ENCODE measurements around the gene SPATC1L.

SPATC1L gene

DNA sequence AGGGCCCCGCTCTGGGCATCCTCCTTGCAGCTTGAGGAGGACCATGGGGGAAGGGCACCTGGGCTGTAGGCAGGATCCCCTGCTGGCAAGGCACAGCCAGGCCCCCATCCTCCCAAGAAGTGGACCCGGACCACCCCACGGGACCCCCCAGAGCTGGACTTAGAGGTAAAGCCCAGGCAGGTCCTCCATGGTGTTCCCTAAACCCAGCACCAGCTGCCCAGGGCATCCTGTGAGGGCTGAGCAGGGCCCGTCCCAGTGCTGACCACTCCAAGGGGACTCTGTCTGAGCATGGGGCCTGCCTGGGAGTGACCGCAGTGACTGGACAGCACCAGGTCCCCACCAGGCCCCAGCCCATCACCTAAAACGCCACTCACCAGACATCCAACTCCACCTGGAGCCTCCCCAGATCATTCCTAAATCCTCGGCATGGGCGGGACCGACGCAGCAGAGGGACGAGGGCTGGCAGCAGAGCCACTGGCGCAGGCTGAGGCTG lies 65.1 kb downstream of the SPATC1L start:
- Histone ChIP-seq H3K36me3 (ENCODE audit: insufficient read depth, low read length) (peaks cover 6% of the 10 kb centered on the region; the same call in 1 of the 2 replicates), H3K9ac (ENCODE audit: low read depth, low read length) (no peak overlapping the region), H3K4me1 (ENCODE audit: insufficient read depth, low read length) (no peaks in the 10 kb centered on the region), H3K9me3 (ENCODE audit: control insufficient read depth, insufficient read depth, low read length) (no peaks in the 10 kb centered on the region; the same call in 1 of the 2 replicates)

GRCh38 chr21:46118316-46119143 lies 65.7 kb downstream of the SPATC1L start:
- H3K4me1 ChIP-seq (ENCODE audit: insufficient read depth, low read length): no peaks in the 10 kb centered on the region
- H3K36me3 ChIP-seq (ENCODE audit: insufficient read depth, low read length): peaks cover 6% of the 10 kb centered on the region; the same call in 1 of the 2 replicates
- no peak overlapping the region for H3K9ac ChIP-seq (ENCODE audit: low read depth, low read length)
- no peaks in the 10 kb centered on the region; the same call in 1 of the 2 replicates for H3K9me3 ChIP-seq (ENCODE audit: control insufficient read depth, insufficient read depth, low read length)

DNA sequence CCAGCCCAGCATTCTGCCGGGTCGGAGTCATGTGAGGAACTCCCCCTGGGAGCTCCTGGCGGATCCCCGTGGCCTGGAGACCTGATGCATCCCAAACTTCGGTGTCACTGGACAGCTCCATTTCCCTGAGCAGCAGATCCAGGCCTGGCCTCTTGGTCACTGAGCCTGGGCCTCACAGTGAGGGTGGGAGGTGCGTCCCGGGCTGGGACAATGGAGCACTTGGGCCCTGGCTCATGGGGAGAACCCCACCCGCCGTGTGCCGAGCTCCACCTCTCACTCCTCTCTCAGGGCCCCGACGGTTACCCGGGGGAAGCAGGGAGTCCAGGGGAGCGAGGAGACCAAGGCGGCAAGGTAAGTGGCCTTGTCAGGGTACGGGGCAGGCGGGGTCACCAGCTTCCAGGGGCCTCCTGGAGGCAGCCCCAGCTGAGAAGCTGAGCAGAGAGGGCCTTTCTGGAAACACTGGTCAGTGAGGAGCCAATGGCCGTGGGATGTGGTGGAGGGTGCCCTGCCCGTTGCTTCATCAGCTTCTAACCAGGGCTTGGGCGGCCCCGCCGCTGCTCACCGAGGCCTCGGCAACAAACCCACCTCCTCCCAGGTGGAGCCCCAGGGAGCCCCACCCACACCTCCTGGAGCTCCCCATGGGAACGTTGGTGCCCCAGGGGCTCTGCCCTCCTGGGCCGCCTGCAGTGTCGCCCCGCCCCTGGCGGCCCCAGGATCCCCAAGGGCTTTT lies 66.5 kb downstream of the SPATC1L start:
- Histone ChIP-seq H3K4me1 (ENCODE audit: insufficient read depth, low read length) (no peaks in the 10 kb centered on the region), H3K36me3 (ENCODE audit: insufficient read depth, low read length) (peaks cover 6% of the 10 kb centered on the region; the same call in 1 of the 2 replicates), H3K9me3 (ENCODE audit: control insufficient read depth, insufficient read depth, low read length) (no peaks in the 10 kb centered on the region; the same call in 1 of the 2 replicates), H3K9ac (ENCODE audit: low read depth, low read length) (no peak overlapping the region)

DNA sequence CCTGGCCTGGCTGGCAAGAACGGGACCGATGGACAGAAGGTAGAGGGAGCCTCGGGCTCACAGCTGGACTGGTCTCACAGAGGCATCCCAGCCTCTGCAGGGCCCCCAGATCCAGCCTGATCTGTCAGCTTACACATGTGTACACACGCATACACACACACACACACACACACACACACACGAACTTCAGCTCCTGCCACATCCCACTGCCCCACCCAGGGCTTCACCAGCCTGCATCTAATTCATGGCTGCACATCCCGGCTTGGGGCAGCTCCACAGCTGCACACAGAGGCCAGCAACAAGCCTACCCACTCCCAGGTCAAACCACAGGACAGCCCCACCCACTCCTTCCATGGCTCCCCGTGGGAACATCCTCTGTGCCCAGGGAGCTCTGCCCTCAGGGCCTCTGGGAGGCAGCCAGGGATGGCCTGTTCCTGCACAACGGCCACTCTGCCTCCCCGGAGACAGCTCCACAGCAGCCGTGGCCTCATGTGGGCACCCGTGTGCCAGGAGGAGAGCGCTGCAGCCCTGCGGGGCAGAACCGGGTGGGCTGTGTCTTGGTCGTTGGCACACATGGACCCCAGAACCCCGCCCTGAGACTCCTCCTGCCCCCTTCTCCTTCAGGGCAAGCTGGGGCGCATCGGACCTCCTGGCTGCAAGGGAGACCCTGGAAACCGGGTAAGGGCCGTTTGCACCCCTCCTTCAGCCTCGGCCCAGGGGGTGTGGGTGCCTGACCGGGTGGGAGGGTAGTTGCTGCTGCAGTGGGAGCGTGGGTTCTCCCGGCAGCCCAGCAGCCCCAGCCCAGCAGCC lies 67.3 kb downstream of the SPATC1L start:
- Histone ChIP-seq H3K4me1 (ENCODE audit: insufficient read depth, low read length) (no peaks in the 10 kb centered on the region), H3K9ac (ENCODE audit: low read depth, low read length) (no peak overlapping the region), H3K36me3 (ENCODE audit: insufficient read depth, low read length) (peaks cover 6% of the 10 kb centered on the region), H3K9me3 (ENCODE audit: control insufficient read depth, insufficient read depth, low read length) (no peaks in the 10 kb centered on the region; the same call in 1 of the 2 replicates)

- no peaks in the 10 kb centered on the region; the same call in 1 of the 2 replicates for H3K9me3 ChIP-seq (ENCODE audit: control insufficient read depth, insufficient read depth, low read length)
- peaks cover 6% of the 10 kb centered on the region for H3K36me3 ChIP-seq (ENCODE audit: insufficient read depth, low read length)
- H3K4me1 ChIP-seq (ENCODE audit: insufficient read depth, low read length): no peaks in the 10 kb centered on the region
- H3K9ac ChIP-seq (ENCODE audit: low read depth, low read length): no peak overlapping the region
These were observed 68.0 kb downstream of the SPATC1L start for GRCh38 chr21:46116189-46116775.

DNA sequence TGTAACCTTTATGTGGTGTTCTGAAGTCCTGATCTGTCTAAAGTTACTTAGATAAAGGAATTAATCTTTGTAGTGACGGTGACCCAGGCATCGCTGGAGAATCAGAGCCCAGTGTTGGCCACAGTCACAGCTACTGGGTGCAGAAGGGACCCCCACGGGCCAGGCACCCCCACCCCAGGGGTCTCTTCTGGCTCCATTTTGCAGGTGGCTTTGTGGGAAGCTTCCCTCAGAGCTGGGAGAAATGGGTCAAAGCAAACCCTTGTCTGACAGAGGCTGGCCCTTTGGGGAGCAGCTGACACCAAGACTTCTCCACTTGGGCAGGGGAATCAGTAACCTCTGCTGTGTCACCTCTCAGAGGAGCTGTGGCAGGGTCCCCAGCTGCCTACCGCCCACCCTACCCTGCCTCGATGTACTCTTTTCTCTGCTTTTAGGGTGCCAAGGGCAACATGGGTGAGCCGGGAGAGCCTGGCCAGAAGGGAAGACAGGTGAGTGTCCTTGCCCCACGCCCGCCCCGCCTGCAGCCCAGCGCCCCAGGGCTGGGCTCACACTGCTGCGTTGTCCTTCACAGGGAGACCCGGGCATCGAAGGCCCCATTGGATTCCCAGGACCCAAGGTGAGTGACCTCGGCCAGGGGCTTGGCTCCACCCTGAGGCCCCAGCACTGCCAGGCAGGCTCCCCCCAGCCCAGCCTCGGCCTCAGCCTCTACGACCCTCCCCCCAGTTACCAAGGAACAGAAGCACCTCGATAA lies 68.6 kb downstream of the SPATC1L start:
- H3K36me3 ChIP-seq (ENCODE audit: insufficient read depth, low read length): peaks cover 6% of the 10 kb centered on the region
- H3K9ac ChIP-seq (ENCODE audit: low read depth, low read length): no peak overlapping the region
- H3K9me3 ChIP-seq (ENCODE audit: control insufficient read depth, insufficient read depth, low read length): no peaks in the 10 kb centered on the region; the same call in 1 of the 2 replicates
- no peaks in the 10 kb centered on the region for H3K4me1 ChIP-seq (ENCODE audit: insufficient read depth, low read length)

- Histone ChIP-seq H3K9me3 (ENCODE audit: control insufficient read depth, insufficient read depth, low read length) (no peaks in the 10 kb centered on the region; the same call in 1 of the 2 replicates), H3K4me1 (ENCODE audit: insufficient read depth, low read length) (no peaks in the 10 kb centered on the region), H3K9ac (ENCODE audit: low read depth, low read length) (no peak overlapping the region), H3K36me3 (ENCODE audit: insufficient read depth, low read length) (peaks cover 6% of the 10 kb centered on the region)
These were observed 69.3 kb downstream of the SPATC1L start for GRCh38 chr21:46114963-46115362.

DNA sequence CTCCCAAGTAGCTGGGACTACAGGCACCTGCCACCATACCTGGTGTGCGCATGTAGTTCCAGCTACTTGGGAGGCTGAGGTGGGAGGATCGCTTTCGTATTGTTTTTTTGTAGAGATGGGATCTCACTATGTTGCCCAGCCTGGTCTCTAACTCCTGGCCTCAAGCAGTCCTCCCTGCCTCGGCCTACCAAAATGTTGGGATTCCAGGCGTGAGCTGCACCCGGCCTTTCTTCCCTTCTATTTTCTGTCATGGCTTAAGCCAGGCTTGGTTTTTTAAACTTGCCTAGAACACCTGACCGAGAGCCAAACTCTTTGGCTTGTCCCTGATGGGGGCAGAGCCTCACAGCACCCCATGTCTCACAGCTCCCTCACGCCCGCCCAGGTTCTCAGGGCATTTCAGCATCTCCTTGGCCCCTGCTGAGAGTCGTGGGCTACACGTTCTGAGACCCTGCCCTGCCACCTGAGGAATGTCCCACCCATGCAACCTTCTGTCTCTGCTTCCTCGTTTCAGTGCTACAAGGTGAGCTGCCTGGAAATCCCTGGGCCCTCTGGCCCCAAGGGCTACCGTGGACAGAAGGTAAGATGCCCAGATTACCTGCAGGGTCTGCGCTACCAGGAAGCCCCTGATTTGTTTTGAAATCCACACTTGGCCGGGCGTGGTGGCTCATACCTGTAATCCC lies 70.6 kb downstream of the SPATC1L start:
- H3K36me3 ChIP-seq (ENCODE audit: insufficient read depth, low read length): peaks cover 6% of the 10 kb centered on the region
- H3K4me1 ChIP-seq (ENCODE audit: insufficient read depth, low read length): no peaks in the 10 kb centered on the region
- H3K9ac ChIP-seq (ENCODE audit: low read depth, low read length): no peak overlapping the region
- H3K9me3 ChIP-seq (ENCODE audit: control insufficient read depth, insufficient read depth, low read length): no peaks in the 10 kb centered on the region; the same call in 1 of the 2 replicates

GRCh38 chr21:46112725-46113215 lies 71.5 kb downstream of the SPATC1L start:
- H3K4me1 ChIP-seq (ENCODE audit: insufficient read depth, low read length): no peaks in the 10 kb centered on the region
- peaks cover 6% of the 10 kb centered on the region for H3K36me3 ChIP-seq (ENCODE audit: insufficient read depth, low read length)
- H3K9me3 ChIP-seq (ENCODE audit: control insufficient read depth, insufficient read depth, low read length): peaks cover under 1% of the 10 kb centered on the region; the same call in 1 of the 2 replicates
- H3K9ac ChIP-seq (ENCODE audit: low read depth, low read length): no peak overlapping the region

GRCh38 chr21:46111857-46112724 lies 72.2 kb downstream of the SPATC1L start:
- Histone ChIP-seq H3K36me3 (ENCODE audit: insufficient read depth, low read length) (peaks cover 6% of the 10 kb centered on the region), H3K9ac (ENCODE audit: low read depth, low read length) (no peak overlapping the region), H3K4me1 (ENCODE audit: insufficient read depth, low read length) (no peaks in the 10 kb centered on the region), H3K9me3 (ENCODE audit: control insufficient read depth, insufficient read depth, low read length) (peaks cover 4% of the 10 kb centered on the region; the same call in 1 of the 2 replicates)

- Histone ChIP-seq H3K9me3 (ENCODE audit: control insufficient read depth, insufficient read depth, low read length) (peaks cover 5% of the 10 kb centered on the region; the same call in 1 of the 2 replicates), H3K4me1 (ENCODE audit: insufficient read depth, low read length) (no peaks in the 10 kb centered on the region), H3K36me3 (ENCODE audit: insufficient read depth, low read length) (peaks cover 6% of the 10 kb centered on the region), H3K9ac (ENCODE audit: low read depth, low read length) (no peak overlapping the region)
These were observed 73.1 kb downstream of the SPATC1L start for GRCh38 chr21:46111193-46111571.

Measured in ES-I3 (cell line).